Tibial artery (tissue), 4 donors: ENCODE results near the gene LHFPL6.

Experiments used
- DNase-seq, 2 donors: peaks; one replicate each; pipeline ENCODE4 v3.0.0-alpha.2; 2019
- H3K27ac ChIP-seq, 2 donors: fragments of 200-600 bp; sonication (generic) in 1 of 2; 1 replicate in 1 of 2; 2 replicates in 1 of 2; pipeline ENCODE4 v1.5.1; 2018 to 2019; ENCODE audit warnings: mild to moderate bottlenecking in 1 of 2
- H3K27me3 ChIP-seq, 2 donors: fragments of 200-600 bp; sonication (generic) in 1 of 2; one replicate each; pipeline versions ENCODE4 v1.5.1 to v1.6.0; 2016 to 2019
- H3K36me3 ChIP-seq, 3 donors: fragments of 200-600 bp; sonication (generic) in 2 of 3; one replicate each; pipeline ENCODE4 v1.5.1; 2016 to 2019; ENCODE audit warnings: mild to moderate bottlenecking in 2 of 3
- H3K4me1 ChIP-seq, 4 donors: fragments of 200-600 bp; sonication (generic) in 2 of 4; 1 replicate in 3 of 4; 2 replicates in 1 of 4; pipeline ENCODE4 v1.5.1; 2016 to 2019
- H3K4me3 ChIP-seq, 2 donors: fragments of 200-600 bp; sonication (generic) in 1 of 2; 1 replicate in 1 of 2; 2 replicates in 1 of 2; pipeline ENCODE4 v1.5.1; 2018 to 2019; ENCODE audit warnings: mild to moderate bottlenecking in 2 of 2
- H3K9me3 ChIP-seq, 3 donors: fragments of 200-600 bp; sonication (generic) in 1 of 3; one replicate each; pipeline ENCODE4 v1.5.1; 2016 to 2019
- intact Hi-C: fragments of 100-400 bp; cut with DNase I; formaldehyde crosslinking; loops from one replicate; pipeline ENCODE4 v1.15.0; 2023; ENCODE audit warnings: low total_unique reads
- TF ChIP-seq, protein P1 (sequence below), 2 experiments: fragments of 200-600 bp in 1 of 2; fragments of 450-650 bp in 1 of 2; IDR thresholded peaks; one replicate each; pipeline ENCODE4 v1.5.1; 2017 to 2019; ENCODE audit warnings: antibody characterized with exemption in 2 of 2, mild to moderate bottlenecking in 1 of 2, moderate library complexity in 1 of 2

LHFPL6 gene

DNA sequence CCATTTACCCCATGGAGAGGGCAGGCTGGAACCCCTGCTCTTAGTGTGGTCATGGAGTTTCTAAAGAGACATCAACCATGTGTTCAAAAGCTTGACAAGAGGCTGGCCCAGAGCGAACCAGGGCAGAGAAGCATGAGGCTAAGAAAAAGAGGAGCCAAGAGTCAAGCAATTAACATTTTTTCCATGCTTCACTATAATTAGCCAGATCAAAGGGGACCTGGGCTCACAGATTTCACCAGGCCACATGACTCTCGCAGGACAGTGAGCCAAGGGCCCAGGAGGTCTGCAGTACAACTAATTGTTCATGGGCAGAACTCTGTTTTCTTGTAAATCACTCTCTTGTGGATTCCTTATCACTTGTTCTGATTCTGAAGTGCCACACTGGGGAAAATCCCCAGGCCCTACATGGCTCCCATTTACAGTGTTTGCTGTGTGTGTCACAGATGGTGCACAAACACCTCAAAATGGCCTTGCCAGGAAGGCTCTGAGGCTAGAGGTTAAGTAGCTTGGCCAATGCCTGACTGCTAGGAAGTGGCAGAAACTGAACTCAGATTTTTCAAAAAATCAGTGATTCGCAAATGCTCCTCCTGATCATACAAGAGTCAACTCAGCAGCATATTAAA lies 101.2 kb downstream of the LHFPL6 start:
- Histone ChIP-seq H3K27ac (no peak overlapping the region), H3K4me1 (peaks cover 0 to 31% (median 12%) of the 10 kb centered on the region in 4 donors), H3K4me3 (no peak overlapping the region), H3K9me3 (no peaks in the 10 kb centered on the region), H3K36me3 (no peaks in the 10 kb centered on the region), H3K27me3 (no peaks in the 10 kb centered on the region)
- DNase-seq, result no peak
- intact Hi-C loops, result no loop called here
- TF ChIP-seq, protein P1, sequence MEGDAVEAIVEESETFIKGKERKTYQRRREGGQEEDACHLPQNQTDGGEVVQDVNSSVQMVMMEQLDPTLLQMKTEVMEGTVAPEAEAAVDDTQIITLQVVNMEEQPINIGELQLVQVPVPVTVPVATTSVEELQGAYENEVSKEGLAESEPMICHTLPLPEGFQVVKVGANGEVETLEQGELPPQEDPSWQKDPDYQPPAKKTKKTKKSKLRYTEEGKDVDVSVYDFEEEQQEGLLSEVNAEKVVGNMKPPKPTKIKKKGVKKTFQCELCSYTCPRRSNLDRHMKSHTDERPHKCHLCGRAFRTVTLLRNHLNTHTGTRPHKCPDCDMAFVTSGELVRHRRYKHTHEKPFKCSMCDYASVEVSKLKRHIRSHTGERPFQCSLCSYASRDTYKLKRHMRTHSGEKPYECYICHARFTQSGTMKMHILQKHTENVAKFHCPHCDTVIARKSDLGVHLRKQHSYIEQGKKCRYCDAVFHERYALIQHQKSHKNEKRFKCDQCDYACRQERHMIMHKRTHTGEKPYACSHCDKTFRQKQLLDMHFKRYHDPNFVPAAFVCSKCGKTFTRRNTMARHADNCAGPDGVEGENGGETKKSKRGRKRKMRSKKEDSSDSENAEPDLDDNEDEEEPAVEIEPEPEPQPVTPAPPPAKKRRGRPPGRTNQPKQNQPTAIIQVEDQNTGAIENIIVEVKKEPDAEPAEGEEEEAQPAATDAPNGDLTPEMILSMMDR (IDR thresholded peaks at IDR 0.05), result no peak

DNA sequence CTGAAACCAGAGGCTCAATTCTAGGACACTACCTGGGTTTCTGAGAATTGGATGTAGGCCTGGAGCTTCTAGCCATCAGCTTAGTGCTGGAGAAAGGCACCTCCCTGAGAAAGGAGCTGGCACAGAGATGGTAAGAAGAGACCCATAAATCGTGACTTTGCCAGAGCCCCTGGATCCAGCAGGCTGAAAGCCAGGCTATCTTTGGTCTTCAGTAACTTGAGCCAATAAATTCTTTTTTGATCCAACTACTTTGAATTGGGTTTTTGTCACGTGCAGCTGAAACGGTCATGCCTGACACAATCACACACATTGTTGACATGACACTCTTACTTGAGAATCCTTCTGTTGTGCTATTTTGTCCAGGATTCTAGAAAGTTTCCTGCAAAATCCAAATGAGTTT lies 103.4 kb downstream of the LHFPL6 start:
- Histone ChIP-seq H3K4me1 (peaks cover 0 to 25% (median 10%) of the 10 kb centered on the region in 4 donors), H3K27me3 (no peaks in the 10 kb centered on the region), H3K27ac (no peak overlapping the region), H3K36me3 (no peaks in the 10 kb centered on the region), H3K9me3 (no peaks in the 10 kb centered on the region), H3K4me3 (no peak overlapping the region)
- no peak for DNase-seq
- TF ChIP-seq, protein P1 (IDR thresholded peaks at IDR 0.05), result no peak
- intact Hi-C loops, result no loop called here

DNA sequence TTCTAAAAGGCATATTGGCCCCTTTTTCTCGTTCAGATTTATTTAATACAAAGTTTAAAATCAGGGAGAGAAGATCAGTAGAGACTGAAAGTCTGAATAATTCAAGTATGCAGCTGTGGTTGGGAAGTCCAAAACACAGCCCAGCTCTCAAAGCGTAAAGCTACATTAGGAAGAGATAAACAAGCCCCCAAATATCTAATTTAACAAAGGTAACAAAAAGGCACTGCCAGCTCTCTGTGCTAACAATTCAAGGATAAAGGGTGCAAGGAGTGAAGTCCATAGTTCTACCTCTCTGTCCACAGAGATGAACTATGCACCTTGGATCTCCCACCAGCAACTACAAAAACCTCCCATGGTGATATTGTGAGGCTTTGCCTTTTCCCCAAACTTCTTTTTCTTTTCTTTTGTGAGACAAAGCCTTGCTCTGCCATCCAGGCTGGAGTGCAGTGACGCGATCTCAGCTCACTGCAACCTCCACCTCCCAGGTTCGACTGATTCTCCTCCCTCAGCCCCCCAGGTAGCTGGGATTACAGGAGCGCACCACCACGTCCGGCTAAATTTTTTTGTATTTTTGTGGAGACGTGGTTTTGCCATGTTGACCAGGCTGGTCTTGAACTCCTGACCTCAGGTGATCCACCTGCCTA lies 104.4 kb downstream of the LHFPL6 start:
- peaks cover 0 to 25% (median 10%) of the 10 kb centered on the region in 4 donors for H3K4me1 ChIP-seq
- intact Hi-C loops, result no loop called here

DNA sequence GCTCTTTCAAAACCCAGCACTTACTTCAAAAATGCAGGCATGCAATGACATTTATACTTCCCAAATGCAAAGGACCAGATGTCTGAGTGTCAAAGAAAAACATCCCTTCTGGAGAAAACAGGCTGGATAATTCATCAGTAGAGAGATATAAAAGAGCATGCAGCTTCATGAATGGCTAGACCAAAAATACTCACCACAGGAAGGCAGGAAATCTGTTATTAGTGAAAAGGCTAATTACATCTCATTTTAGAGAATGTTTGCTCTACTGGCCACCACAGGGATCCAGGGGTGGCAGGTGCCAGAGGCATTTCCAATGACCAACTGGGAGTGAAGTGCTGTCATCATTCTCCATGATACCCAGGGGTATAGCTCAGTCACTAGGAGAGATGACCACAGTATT lies 106.5 kb downstream of the LHFPL6 start:
- Histone ChIP-seq H3K9me3 (no peaks in the 10 kb centered on the region), H3K4me1 (peaks cover 0 to 20% (median 8%) of the 10 kb centered on the region in 4 donors), H3K27me3 (no peaks in the 10 kb centered on the region), H3K4me3 (no peak overlapping the region), H3K27ac (no peak overlapping the region), H3K36me3 (no peaks in the 10 kb centered on the region)
- TF ChIP-seq, protein P1 (IDR thresholded peaks at IDR 0.05), result no peak
- DNase-seq, result no peak
- intact Hi-C loops, result no loop called here

More for the DNA sequence above, 104.4 kb downstream of the LHFPL6 start:
- TF ChIP-seq, protein P1 (IDR thresholded peaks at IDR 0.05), result no peak
- H3K36me3 ChIP-seq, result no peaks in the 10 kb centered on the region
- no peak overlapping the region for H3K27ac ChIP-seq
- no peak for DNase-seq
- no peaks in the 10 kb centered on the region for H3K9me3 ChIP-seq
- H3K27me3 ChIP-seq, result no peaks in the 10 kb centered on the region
- no peak overlapping the region for H3K4me3 ChIP-seq

DNA sequence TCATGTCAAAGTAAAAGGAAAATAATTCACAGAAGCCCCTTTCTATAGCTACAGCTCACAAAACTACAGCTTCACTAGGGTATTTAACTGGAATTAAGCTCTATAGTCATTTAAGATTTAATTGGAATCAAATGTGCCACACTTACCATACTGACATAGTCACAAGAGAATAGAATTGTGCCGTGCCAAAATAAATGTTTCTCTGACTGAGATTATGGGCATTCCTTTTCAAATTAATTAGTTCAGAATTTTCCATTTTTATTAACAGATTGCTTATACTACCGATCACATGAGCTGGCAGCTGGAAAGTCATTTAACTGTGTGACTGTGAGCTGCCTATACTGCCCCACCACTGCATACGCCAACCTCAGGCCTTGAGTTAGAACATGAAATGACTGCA lies 108.4 kb downstream of the LHFPL6 start:
- Histone ChIP-seq H3K9me3 (no peaks in the 10 kb centered on the region), H3K4me1 (peaks cover 0 to 10% (median 3%) of the 10 kb centered on the region in 4 donors), H3K27me3 (no peaks in the 10 kb centered on the region), H3K4me3 (no peak overlapping the region), H3K36me3 (no peaks in the 10 kb centered on the region), H3K27ac (no peak overlapping the region)
- intact Hi-C loops, result no loop called here
- DNase-seq, result no peak
- TF ChIP-seq, protein P1 (IDR thresholded peaks at IDR 0.05), result no peak
